Measurements from ENCODE around the gene ABCA1.
"Not testable (repeated sequence)": the region's sequence is repeated elsewhere in the genome, so short reads cannot be mapped to it uniquely, and the experiment has no call there.

ABCA1 gene

GRCh38 chr9:104927912-104928740 lies at the start of gene ABCA1:
TSS of gene ABCA1 (minus strand) at chr9:104928155. CDS start at chr9:104903679, 24,476 bp downstream.
- peak within 1 kb of the TSS; percentile 63 for H2AFZ ChIP-seq (ENCODE audit: low read depth, low read length)
- no peaks in the 10 kb centered on the region for H3K27me3 ChIP-seq (ENCODE audit: insufficient read depth, low read length)
- no peaks in the 10 kb centered on the region for H3K36me3 ChIP-seq (ENCODE audit: insufficient read depth, low read length)
- H3K4me3 ChIP-seq (ENCODE audit: low read length) = peak within 1 kb of the TSS; percentile 93
- H3K9me3 ChIP-seq (ENCODE audit: low read length) = no peaks in the 10 kb centered on the region
- H3K4me1 ChIP-seq (ENCODE audit: insufficient read depth, low read length) = peaks cover 20% of the 10 kb centered on the region

GRCh38 chr9:104977580-104977979 lies 49.6 kb upstream of the ABCA1 start:
- Histone ChIP-seq H3K36me3 (ENCODE audit: insufficient read depth, low read length) (no peaks in the 10 kb centered on the region), H3K4me1 (ENCODE audit: insufficient read depth, low read length) (no peaks in the 10 kb centered on the region), H2AFZ (ENCODE audit: low read depth, low read length) (no peak overlapping the region), H3K27me3 (ENCODE audit: insufficient read depth, low read length) (no peaks in the 10 kb centered on the region), H3K9me3 (ENCODE audit: low read length) (no peaks in the 10 kb centered on the region), H3K4me3 (ENCODE audit: low read length) (no peak overlapping the region)

- no peaks in the 10 kb centered on the region for H3K4me1 ChIP-seq (ENCODE audit: insufficient read depth, low read length)
- H3K4me3 ChIP-seq (ENCODE audit: low read length) = no peak overlapping the region
- no peaks in the 10 kb centered on the region for H3K36me3 ChIP-seq (ENCODE audit: insufficient read depth, low read length)
- H3K27me3 ChIP-seq (ENCODE audit: insufficient read depth, low read length) = no peaks in the 10 kb centered on the region
- no peak overlapping the region for H2AFZ ChIP-seq (ENCODE audit: low read depth, low read length)
- no peaks in the 10 kb centered on the region for H3K9me3 ChIP-seq (ENCODE audit: low read length)
These were observed 49.2 kb upstream of the ABCA1 start for GRCh38 chr9:104977168-104977567.

- H3K4me3 ChIP-seq (ENCODE audit: low read length); H3K9me3 ChIP-seq (ENCODE audit: low read length); H3K4me1 ChIP-seq (ENCODE audit: insufficient read depth, low read length); H2AFZ ChIP-seq (ENCODE audit: low read depth, low read length); H3K36me3 ChIP-seq (ENCODE audit: insufficient read depth, low read length); H3K27me3 ChIP-seq (ENCODE audit: insufficient read depth, low read length): not testable (repeated sequence)
These were observed 48.1 kb upstream of the ABCA1 start for GRCh38 chr9:104975966-104976595.

GRCh38 chr9:104974053-104974962 lies 46.4 kb upstream of the ABCA1 start:
- H3K4me1 ChIP-seq (ENCODE audit: insufficient read depth, low read length) = peaks cover under 1% of the 10 kb centered on the region
- H3K36me3 ChIP-seq (ENCODE audit: insufficient read depth, low read length) = no peaks in the 10 kb centered on the region
- no peaks in the 10 kb centered on the region for H3K27me3 ChIP-seq (ENCODE audit: insufficient read depth, low read length)
- H3K9me3 ChIP-seq (ENCODE audit: low read length) = no peaks in the 10 kb centered on the region
- no peak overlapping the region for H2AFZ ChIP-seq (ENCODE audit: low read depth, low read length)
- H3K4me3 ChIP-seq (ENCODE audit: low read length) = no peak overlapping the region

- Histone ChIP-seq H3K4me3 (ENCODE audit: low read length) (no peak overlapping the region), H2AFZ (ENCODE audit: low read depth, low read length) (no peak overlapping the region), H3K27me3 (ENCODE audit: insufficient read depth, low read length) (no peaks in the 10 kb centered on the region), H3K36me3 (ENCODE audit: insufficient read depth, low read length) (no peaks in the 10 kb centered on the region), H3K4me1 (ENCODE audit: insufficient read depth, low read length) (peaks cover 7% of the 10 kb centered on the region), H3K9me3 (ENCODE audit: low read length) (no peaks in the 10 kb centered on the region)
These were observed 44.4 kb upstream of the ABCA1 start for GRCh38 chr9:104972242-104972866.

- H2AFZ ChIP-seq (ENCODE audit: low read depth, low read length) = no peak overlapping the region
- peaks cover 7% of the 10 kb centered on the region for H3K4me1 ChIP-seq (ENCODE audit: insufficient read depth, low read length)
- no peaks in the 10 kb centered on the region for H3K36me3 ChIP-seq (ENCODE audit: insufficient read depth, low read length)
- H3K27me3 ChIP-seq (ENCODE audit: insufficient read depth, low read length) = no peaks in the 10 kb centered on the region
- H3K4me3 ChIP-seq (ENCODE audit: low read length) = no peak overlapping the region
- H3K9me3 ChIP-seq (ENCODE audit: low read length) = no peaks in the 10 kb centered on the region
These were observed 43.6 kb upstream of the ABCA1 start for GRCh38 chr9:104971511-104971910.

- no peaks in the 10 kb centered on the region for H3K27me3 ChIP-seq (ENCODE audit: insufficient read depth, low read length)
- H3K4me1 ChIP-seq (ENCODE audit: insufficient read depth, low read length) = peaks cover 7% of the 10 kb centered on the region
- H3K36me3 ChIP-seq (ENCODE audit: insufficient read depth, low read length) = no peaks in the 10 kb centered on the region
- H3K4me3 ChIP-seq (ENCODE audit: low read length) = no peak overlapping the region
- no peak overlapping the region for H2AFZ ChIP-seq (ENCODE audit: low read depth, low read length)
- no peaks in the 10 kb centered on the region for H3K9me3 ChIP-seq (ENCODE audit: low read length)
These were observed 42.5 kb upstream of the ABCA1 start for GRCh38 chr9:104970271-104970987.

- H3K4me3 ChIP-seq (ENCODE audit: low read length) = peak overlapping the region; percentile 77
- peak overlapping the region; percentile 73 for H2AFZ ChIP-seq (ENCODE audit: low read depth, low read length)
- H3K4me1 ChIP-seq (ENCODE audit: insufficient read depth, low read length) = peaks cover 7% of the 10 kb centered on the region
- no peaks in the 10 kb centered on the region for H3K36me3 ChIP-seq (ENCODE audit: insufficient read depth, low read length)
- H3K27me3 ChIP-seq (ENCODE audit: insufficient read depth, low read length) = no peaks in the 10 kb centered on the region
- no peaks in the 10 kb centered on the region for H3K9me3 ChIP-seq (ENCODE audit: low read length)
These were observed 41.2 kb upstream of the ABCA1 start for GRCh38 chr9:104969116-104969515.

- no peaks in the 10 kb centered on the region for H3K36me3 ChIP-seq (ENCODE audit: insufficient read depth, low read length)
- peaks cover 7% of the 10 kb centered on the region for H3K4me1 ChIP-seq (ENCODE audit: insufficient read depth, low read length)
- H3K4me3 ChIP-seq (ENCODE audit: low read length) = peak overlapping the region; percentile 77
- H3K27me3 ChIP-seq (ENCODE audit: insufficient read depth, low read length) = no peaks in the 10 kb centered on the region
- peak overlapping the region; percentile 73 for H2AFZ ChIP-seq (ENCODE audit: low read depth, low read length)
- no peaks in the 10 kb centered on the region for H3K9me3 ChIP-seq (ENCODE audit: low read length)
These were observed 40.3 kb upstream of the ABCA1 start for GRCh38 chr9:104968025-104968982.

- H3K9me3 ChIP-seq (ENCODE audit: low read length) = no peaks in the 10 kb centered on the region
- no peak overlapping the region for H2AFZ ChIP-seq (ENCODE audit: low read depth, low read length)
- H3K36me3 ChIP-seq (ENCODE audit: insufficient read depth, low read length) = no peaks in the 10 kb centered on the region
- peaks cover 11% of the 10 kb centered on the region for H3K4me1 ChIP-seq (ENCODE audit: insufficient read depth, low read length)
- no peaks in the 10 kb centered on the region for H3K27me3 ChIP-seq (ENCODE audit: insufficient read depth, low read length)
- H3K4me3 ChIP-seq (ENCODE audit: low read length) = no peak overlapping the region
These were observed 35.1 kb upstream of the ABCA1 start for GRCh38 chr9:104963076-104963475.
